HepG2 (cell line): ENCODE measurements around the gene SECTM1.

ENCODE experiments used
- ATF3 ChIP-seq: sonication (generic); formaldehyde crosslinking; IDR thresholded peaks from 2 replicates; pipeline ENCODE4 v1.4.0; 2020; ENCODE audit warnings: missing genetic modification reagents
- BRF2 ChIP-seq: sonication (generic); formaldehyde crosslinking; IDR thresholded peaks from 2 replicates; pipeline ENCODE4 v1.8.1; 2022; ENCODE audit warnings: mild to moderate bottlenecking, missing genetic modification reagents
- CTCF ChIP-seq: sonication (generic); formaldehyde crosslinking; IDR thresholded peaks from 2 replicates; pipeline ENCODE4 v1.5.0; 2020; ENCODE audit warnings: mild to moderate bottlenecking, missing genetic modification reagents, moderate library complexity
- E2F1 ChIP-seq: sonication (generic); formaldehyde crosslinking; IDR thresholded peaks from 2 replicates; pipeline ENCODE4 v1.5.0; 2020; ENCODE audit warnings: missing genetic modification reagents
- EP300 ChIP-seq, 3 experiments: sonication (generic) in 1 of 3; formaldehyde crosslinking in 1 of 3; IDR thresholded peaks; 2 replicates each; pipeline versions ENCODE4 v1.5.1 to v1.6.1; 2011 to 2020; ENCODE audit warnings: low read depth in 2 of 3, low read length in 2 of 3, borderline replicate concordance in 1 of 3, improper control_type of control experiment in 1 of 3, mild to moderate bottlenecking in 1 of 3, missing genetic modification reagents in 1 of 3, moderate library complexity in 1 of 3
- EZH2 ChIP-seq: conservative IDR thresholded peaks from 2 replicates; pipeline ENCODE4 v1.6.1; 2012; ENCODE audit warnings: mild to moderate bottlenecking, low read depth, low read length, moderate library complexity
- FOXO4 ChIP-seq: sonication (generic); formaldehyde crosslinking; conservative IDR thresholded peaks from 2 replicates; pipeline ENCODE4 v1.8.1; 2023; ENCODE audit warnings: missing genetic modification reagents
- MTF1 ChIP-seq: sonication (generic); formaldehyde crosslinking; IDR thresholded peaks from 2 replicates; pipeline ENCODE4 v1.5.0; 2020; ENCODE audit warnings: missing genetic modification reagents
- NR1H2 ChIP-seq: sonication (generic); formaldehyde crosslinking; IDR thresholded peaks from 2 replicates; pipeline ENCODE4 v1.8.1; 2022; ENCODE audit warnings: low read depth, missing genetic modification reagents, borderline replicate concordance
- RAD51 ChIP-seq: fragments of 450-650 bp; IDR thresholded peaks from 2 replicates; pipeline ENCODE4 v1.6.1; 2016; ENCODE audit warnings: borderline replicate concordance
- TARDBP ChIP-seq: sonication (generic); formaldehyde crosslinking; IDR thresholded peaks from 2 replicates; pipeline ENCODE4 v1.8.0; 2022; ENCODE audit warnings: mild to moderate bottlenecking, missing genetic modification reagents
- TCF7 ChIP-seq: sonication (generic); IDR thresholded peaks from 2 replicates; pipeline ENCODE4 v1.6.1; 2016; ENCODE audit warnings: antibody characterized with exemption, low read depth
- TCF7L2 ChIP-seq: IDR thresholded peaks from 2 replicates; pipeline ENCODE4 v1.6.1; 2011; ENCODE audit warnings: mild to moderate bottlenecking, low read depth, low read length, moderate library complexity
- TFDP2 ChIP-seq: sonication (generic); formaldehyde crosslinking; IDR thresholded peaks from 2 replicates; pipeline ENCODE4 v1.4.0; 2020; ENCODE audit warnings: missing genetic modification reagents

GRCh38 chr17:82372249-82373071 is 38.9 kb upstream of the SECTM1 start:
- TF ChIP-seq ATF3 (CRISPR knock-in tag), result no peak
- no peak for TF ChIP-seq TCF7
- no peak for TF ChIP-seq EZH2
- TF ChIP-seq CTCF (CRISPR knock-in tag), result 0 out of 2 replicates have a peak, but pooled peaks have one; percentile 8
- TF ChIP-seq E2F1 (CRISPR knock-in tag), result no peak
- TF ChIP-seq TFDP2 (CRISPR knock-in tag), result no peak
- TF ChIP-seq TCF7L2, result no peak
- no peak for TF ChIP-seq RAD51
- no peak for TF ChIP-seq MTF1 (CRISPR knock-in tag)
- no peak for TF ChIP-seq FOXO4 (CRISPR knock-in tag)
- TF ChIP-seq BRF2, result no peak
- TF ChIP-seq NR1H2, result no peak
- no peak for TF ChIP-seq EP300 (IDR thresholded peaks at IDR 0.05; ENCODE audit: low read depth in 2 of 2, low read length in 2 of 2)
- no peak for TF ChIP-seq EP300 (CRISPR knock-in tag; IDR thresholded peaks at IDR 0.05; ENCODE audit: borderline replicate concordance)
- no peak for TF ChIP-seq TARDBP (CRISPR knock-in tag)
